Measurements from ENCODE around the gene PFKP.

The PFKP gene

DNA sequence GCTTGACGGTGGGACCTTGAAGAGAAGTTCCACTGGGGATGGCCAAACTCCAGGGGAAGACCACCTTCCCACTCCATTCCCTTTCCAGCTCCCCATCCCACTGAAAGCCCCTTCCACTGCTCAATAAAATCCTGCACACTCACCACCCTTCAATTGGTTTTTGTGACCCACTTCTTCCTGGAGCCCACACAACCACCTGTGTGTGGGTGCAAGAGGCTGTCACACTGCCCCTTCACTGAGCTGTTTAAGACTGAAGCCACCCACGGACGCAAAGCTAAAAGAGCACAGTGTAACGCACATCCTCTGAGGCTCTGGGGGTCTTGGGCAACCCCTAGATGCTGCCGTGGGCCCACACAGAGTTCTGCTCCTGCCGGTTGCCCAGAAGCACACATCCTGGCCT lies 118.0 kb downstream of the PFKP start:
- Histone ChIP-seq H2BK5ac (ENCODE audit: low read length) (no peak overlapping the region), H3K27me3 (ENCODE audit: insufficient read depth, low read length, poor library complexity) (no peaks in the 10 kb centered on the region), H3K79me1 (ENCODE audit: low read length) (no peaks in the 10 kb centered on the region), H3K4me3 (ENCODE audit: low read length) (no peak overlapping the region), H3K23ac (ENCODE audit: low read length) (no peak overlapping the region), H3K4me2 (ENCODE audit: low read length) (no peak overlapping the region), H3K4ac (ENCODE audit: low read depth, low read length) (no peak overlapping the region), H3K36me3 (ENCODE audit: control insufficient read depth, insufficient read depth, low read length) (no peaks in the 10 kb centered on the region), H3K9ac (ENCODE audit: low read length) (no peak overlapping the region), H2BK15ac (replicated peaks; ENCODE audit: low read depth) (no peak overlapping the region), H3K18ac (ENCODE audit: low read length) (no peak overlapping the region), H3K79me2 (ENCODE audit: control insufficient read depth, insufficient read depth, low read length) (no peaks in the 10 kb centered on the region), H3K27ac (ENCODE audit: low read depth, low read length) (no peak overlapping the region), H4K5ac (ENCODE audit: low read length) (no peak overlapping the region), H4K8ac (ENCODE audit: low read depth, low read length) (no peak overlapping the region), H2BK120ac (ENCODE audit: low read depth, low read length) (no peak overlapping the region), H2AK5ac (ENCODE audit: low read length) (no peak overlapping the region), H3K4me1 (ENCODE audit: control insufficient read depth, low read depth, low read length) (no peaks in the 10 kb centered on the region), H3K56ac (ENCODE audit: low read length) (no peak overlapping the region)
- no peak for DNase-seq
- no CpG with 5 or more reads among the region's 6 CpGs for WGBS (ENCODE audit: extremely low coverage, insufficient coverage, low lambda C conversion rate)

DNA sequence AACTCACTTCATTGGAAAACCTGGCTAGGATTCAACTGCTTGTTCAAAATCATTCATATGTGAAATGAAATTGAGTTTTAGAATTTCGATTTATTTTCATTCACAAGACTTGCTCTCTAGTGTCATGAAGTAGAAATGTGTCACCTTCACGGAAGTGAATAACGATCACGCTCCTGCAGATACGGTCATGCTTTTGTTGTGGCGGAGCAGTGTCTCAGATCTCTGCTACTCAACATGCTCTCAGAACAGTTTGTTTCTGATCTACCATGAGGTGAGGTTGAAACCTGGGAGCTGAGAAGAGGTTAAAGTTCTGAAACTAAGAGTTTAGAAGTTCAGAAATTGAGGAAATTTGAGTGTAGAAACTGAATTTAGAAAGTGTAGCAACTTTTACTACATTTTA lies 119.0 kb downstream of the PFKP start:
- Histone ChIP-seq H3K27me3 (ENCODE audit: insufficient read depth, low read length, poor library complexity) (no peaks in the 10 kb centered on the region), H3K9ac (ENCODE audit: low read length) (no peak overlapping the region), H3K23ac (ENCODE audit: low read length) (no peak overlapping the region), H3K4me3 (ENCODE audit: low read length) (no peak overlapping the region), H4K8ac (ENCODE audit: low read depth, low read length) (no peak overlapping the region), H3K18ac (ENCODE audit: low read length) (no peak overlapping the region), H2BK15ac (replicated peaks; ENCODE audit: low read depth) (no peak overlapping the region), H3K56ac (ENCODE audit: low read length) (no peak overlapping the region), H3K79me2 (ENCODE audit: control insufficient read depth, insufficient read depth, low read length) (no peaks in the 10 kb centered on the region), H4K5ac (ENCODE audit: low read length) (no peak overlapping the region), H3K36me3 (ENCODE audit: control insufficient read depth, insufficient read depth, low read length) (no peaks in the 10 kb centered on the region), H3K4ac (ENCODE audit: low read depth, low read length) (no peak overlapping the region), H2AK5ac (ENCODE audit: low read length) (no peak overlapping the region), H3K79me1 (ENCODE audit: low read length) (no peaks in the 10 kb centered on the region), H3K27ac (ENCODE audit: low read depth, low read length) (no peak overlapping the region), H2BK5ac (ENCODE audit: low read length) (no peak overlapping the region), H3K4me1 (ENCODE audit: control insufficient read depth, low read depth, low read length) (no peaks in the 10 kb centered on the region), H3K4me2 (ENCODE audit: low read length) (no peak overlapping the region), H2BK120ac (ENCODE audit: low read depth, low read length) (no peak overlapping the region)
- WGBS (ENCODE audit: extremely low coverage, insufficient coverage, low lambda C conversion rate), result no CpG with 5 or more reads among the region's 6 CpGs
- no peak for DNase-seq
